SK-N-SH (cell line): ENCODE measurements around the gene IL17D. TPM values are rescaled to one million over a fixed set of nuclear protein-coding genes. Genes with fewer than 3 reads are reported as not detected.

Experiments used
- CTCF ChIA-PET: fragments of 300-600, 350-600 bp; formaldehyde crosslinking; extraction: SDS; loops from one replicate; lab custom pipeline; 2021; lab: Yijun Ruan, JAX
- POLR2A ChIA-PET: fragments of 350-600 bp; sonication (Branson Sonifier 250); formaldehyde crosslinking; extraction: SDS; loops from one replicate; lab custom pipeline; 2020; ENCODE audit warnings: antibody characterized with exemption, inconsistent platforms; lab: Yijun Ruan, JAX
- DNase-seq: peaks from one replicate; pipeline ENCODE4 v3.0.0; 2012
- H2AFZ ChIP-seq: fragments of 200-600 bp; sonication (generic); 2 replicates; pipeline ENCODE4 v1.8.1; 2016; ENCODE audit warnings: antibody characterized with exemption, mild to moderate bottlenecking, low read depth
- H3F3A ChIP-seq: fragments of 200-600 bp; sonication (generic); replicated peaks from 2 replicates; pipeline ENCODE3; 2016; ENCODE audit warnings: antibody characterized with exemption, mild to moderate bottlenecking; ENCODE audit not compliant: insufficient read depth
- H3K27ac ChIP-seq, 2 experiments: fragments of 200-500 bp in 1 of 2; fragments of 200-600 bp in 1 of 2; sonication (Bioruptor generic) in 1 of 2; sonication (generic), shearing (Covaris generic) in 1 of 2; 2 replicates each; pipeline versions ENCODE4 v1.5.1 to v1.6.1; 2014 to 2016; ENCODE audit warnings: low read depth in 2 of 2, inconsistent platforms in 1 of 2, low read length in 1 of 2, mild to moderate bottlenecking in 1 of 2, mixed read lengths in 1 of 2
- H3K27me3 ChIP-seq: fragments of 200-600 bp; sonication (generic), shearing (Covaris generic); 2 replicates; pipeline ENCODE4 v1.6.1; 2016; ENCODE audit warnings: mixed run types; ENCODE audit not compliant: insufficient read depth
- H3K36me3 ChIP-seq, 2 experiments: fragments of 200-500 bp in 1 of 2; fragments of 200-600 bp in 1 of 2; sonication (Bioruptor generic) in 1 of 2; sonication (generic) in 1 of 2; replicated peaks in 1 of 2; 2 replicates each; pipeline versions ENCODE3 to v1.5.1; 2014 to 2016; ENCODE audit warnings: low read length in 1 of 2, mild to moderate bottlenecking in 1 of 2; ENCODE audit not compliant: insufficient read depth in 2 of 2, control insufficient read depth in 1 of 2
- H3K4me1 ChIP-seq, 2 experiments: fragments of 200-500 bp in 1 of 2; fragments of 200-600 bp in 1 of 2; sonication (Bioruptor generic) in 1 of 2; sonication (generic), shearing (Covaris generic) in 1 of 2; 2 replicates each; pipeline versions ENCODE4 v1.5.1 to v1.6.1; 2014 to 2016; ENCODE audit warnings: low read depth in 1 of 2, low read length in 1 of 2, mixed run types in 1 of 2; ENCODE audit not compliant: insufficient read depth in 2 of 2, control insufficient read depth in 1 of 2
- H3K4me2 ChIP-seq: fragments of 200-600 bp; sonication (generic), shearing (Covaris generic); 2 replicates; pipeline ENCODE4 v1.6.1; 2017; ENCODE audit warnings: mixed run types
- H3K4me3 ChIP-seq, 2 experiments: fragments of 200-500 bp in 1 of 2; fragments of 200-600 bp in 1 of 2; sonication (Bioruptor generic) in 1 of 2; sonication (generic), shearing (Covaris generic) in 1 of 2; 2 replicates each; pipeline versions ENCODE4 v1.5.1 to v1.8.1; 2014 to 2016; ENCODE audit warnings: low read depth in 2 of 2, inconsistent platforms in 1 of 2, low read length in 1 of 2, mild to moderate bottlenecking in 1 of 2, mixed read lengths in 1 of 2, moderate library complexity in 1 of 2
- H3K79me2 ChIP-seq: fragments of 200-600 bp; sonication (generic); 2 replicates; pipeline ENCODE4 v1.8.1; 2017; ENCODE audit warnings: mild to moderate bottlenecking; ENCODE audit not compliant: insufficient read depth
- H3K9ac ChIP-seq: fragments of 200-600 bp; sonication (generic); 2 replicates; pipeline ENCODE4 v1.6.1; 2017; ENCODE audit warnings: mixed run types
- H3K9me2 ChIP-seq: fragments of 200-600 bp; sonication (generic); 2 replicates; pipeline ENCODE4 v1.6.1; 2017; ENCODE audit warnings: mixed run types
- H3K9me3 ChIP-seq: fragments of 200-600 bp; sonication (generic); 2 replicates; pipeline ENCODE4 v1.6.1; 2017; ENCODE audit warnings: mixed run types, mild to moderate bottlenecking, moderate library complexity
- H4K20me1 ChIP-seq: fragments of 200-600 bp; sonication (generic); 2 replicates; pipeline ENCODE4 v1.6.1; 2017; ENCODE audit warnings: mild to moderate bottlenecking, mixed run types; ENCODE audit not compliant: insufficient read depth
- CHD2 ChIP-seq: fragments of 150-350 bp; IDR thresholded peaks from 2 replicates; pipeline ENCODE4 v1.6.1; 2018; ENCODE audit warnings: low read length; ENCODE audit not compliant: partially characterized antibody
- EP300 ChIP-seq, 2 experiments: IDR thresholded peaks; 2 replicates each; pipeline versions ENCODE4 v1.4.0 to v1.6.1; 2012; ENCODE audit warnings: borderline replicate concordance in 1 of 2, low read depth in 1 of 2, low read length in 1 of 2
- FOXJ3 ChIP-seq: sonication (generic); formaldehyde crosslinking; IDR thresholded peaks from 2 replicates; pipeline ENCODE4 v1.5.1; 2020; ENCODE audit warnings: mild to moderate bottlenecking, missing genetic modification reagents
- MXI1 ChIP-seq: IDR thresholded peaks from 2 replicates; pipeline ENCODE4 v1.6.1; 2012; ENCODE audit warnings: mild to moderate bottlenecking, low read depth, low read length, improper control_type of control experiment
- NRF1 ChIP-seq: IDR thresholded peaks from 2 replicates; pipeline ENCODE4 v1.6.1; 2012; ENCODE audit warnings: low read depth, mild to moderate bottlenecking, low read length
- RAD21 ChIP-seq: IDR thresholded peaks from 2 replicates; pipeline ENCODE4 v1.6.1; 2012; ENCODE audit warnings: mild to moderate bottlenecking, low read length
- RFX5 ChIP-seq: IDR thresholded peaks from 2 replicates; pipeline ENCODE4 v1.6.1; 2012; ENCODE audit warnings: mild to moderate bottlenecking, improper control_type of control experiment, low read length
- SIN3A ChIP-seq: IDR thresholded peaks from 2 replicates; pipeline ENCODE4 v1.6.1; 2012; ENCODE audit warnings: low read depth, mild to moderate bottlenecking, low read length, moderate library complexity, borderline replicate concordance
- SMC3 ChIP-seq: IDR thresholded peaks from 2 replicates; pipeline ENCODE4 v1.6.1; 2012; ENCODE audit warnings: low read depth, low read length, improper control_type of control experiment
- TAF1 ChIP-seq: IDR thresholded peaks from 2 replicates; pipeline ENCODE4 v1.6.1; 2012; ENCODE audit warnings: low read depth, mild to moderate bottlenecking, low read length, moderate library complexity, borderline replicate concordance
- TEAD4 ChIP-seq: IDR thresholded peaks from 2 replicates; pipeline ENCODE4 v1.4.0; 2012; ENCODE audit warnings: mild to moderate bottlenecking, borderline replicate concordance; ENCODE audit not compliant: insufficient read depth
- WGBS: methylation state at CpG from one replicate; pipeline ENCODE4 v1.1.6; 2017; ENCODE audit warnings: low lambda C conversion rate; 5-methylcytosine and 5-hydroxymethylcytosine counted together
- polyA plus RNA-seq, 3 experiments: library from polyadenylated mRNA; depleted of rRNA; stranded (reverse); fragments of >200 nt; gene quantifications; 2 replicates each; pipeline ENCODE4 v1.2.3, GENCODE V29; 2012
- TF ChIP-seq, protein P1 (sequence below): IDR thresholded peaks from 2 replicates; pipeline ENCODE4 v1.4.0; 2012; ENCODE audit warnings: low read depth, borderline replicate concordance
- TF ChIP-seq, protein P2 (sequence below): IDR thresholded peaks from 2 replicates; pipeline ENCODE4; 2012

Gene IL17D
- polyA plus RNA-seq, 1 of the 3 experiments (the other 2 are of a cell fraction) = 2.3 TPM

DNA sequence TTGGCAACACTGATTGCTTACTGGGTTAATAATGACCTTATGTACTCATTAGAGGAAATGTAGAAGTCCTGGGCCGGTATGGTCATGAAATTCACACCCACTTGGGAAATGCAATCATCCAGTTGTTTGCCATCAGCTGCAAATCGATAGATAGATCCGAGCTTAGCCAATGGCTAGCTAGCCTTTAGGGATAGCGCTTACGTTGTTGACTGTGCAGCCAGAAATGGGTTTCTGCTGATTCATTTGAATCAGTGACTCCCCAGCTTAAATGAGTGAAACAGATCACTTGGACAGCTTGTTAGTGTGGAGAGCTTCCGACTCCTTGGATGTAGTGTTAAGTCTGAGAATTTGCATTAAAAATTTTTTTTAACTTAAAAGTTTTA lies 11.8 kb downstream of the IL17D start (continued):
- TF ChIP-seq, protein P1, sequence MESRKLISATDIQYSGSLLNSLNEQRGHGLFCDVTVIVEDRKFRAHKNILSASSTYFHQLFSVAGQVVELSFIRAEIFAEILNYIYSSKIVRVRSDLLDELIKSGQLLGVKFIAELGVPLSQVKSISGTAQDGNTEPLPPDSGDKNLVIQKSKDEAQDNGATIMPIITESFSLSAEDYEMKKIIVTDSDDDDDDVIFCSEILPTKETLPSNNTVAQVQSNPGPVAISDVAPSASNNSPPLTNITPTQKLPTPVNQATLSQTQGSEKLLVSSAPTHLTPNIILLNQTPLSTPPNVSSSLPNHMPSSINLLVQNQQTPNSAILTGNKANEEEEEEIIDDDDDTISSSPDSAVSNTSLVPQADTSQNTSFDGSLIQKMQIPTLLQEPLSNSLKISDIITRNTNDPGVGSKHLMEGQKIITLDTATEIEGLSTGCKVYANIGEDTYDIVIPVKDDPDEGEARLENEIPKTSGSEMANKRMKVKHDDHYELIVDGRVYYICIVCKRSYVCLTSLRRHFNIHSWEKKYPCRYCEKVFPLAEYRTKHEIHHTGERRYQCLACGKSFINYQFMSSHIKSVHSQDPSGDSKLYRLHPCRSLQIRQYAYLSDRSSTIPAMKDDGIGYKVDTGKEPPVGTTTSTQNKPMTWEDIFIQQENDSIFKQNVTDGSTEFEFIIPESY = no peak
- TF ChIP-seq EP300 (IDR thresholded peaks at IDR 0.05; ENCODE audit: borderline replicate concordance in 1 of 2, low read depth in 1 of 2, low read length in 1 of 2) (no peak), TEAD4 (no peak)
- TF ChIP-seq, protein P2, sequence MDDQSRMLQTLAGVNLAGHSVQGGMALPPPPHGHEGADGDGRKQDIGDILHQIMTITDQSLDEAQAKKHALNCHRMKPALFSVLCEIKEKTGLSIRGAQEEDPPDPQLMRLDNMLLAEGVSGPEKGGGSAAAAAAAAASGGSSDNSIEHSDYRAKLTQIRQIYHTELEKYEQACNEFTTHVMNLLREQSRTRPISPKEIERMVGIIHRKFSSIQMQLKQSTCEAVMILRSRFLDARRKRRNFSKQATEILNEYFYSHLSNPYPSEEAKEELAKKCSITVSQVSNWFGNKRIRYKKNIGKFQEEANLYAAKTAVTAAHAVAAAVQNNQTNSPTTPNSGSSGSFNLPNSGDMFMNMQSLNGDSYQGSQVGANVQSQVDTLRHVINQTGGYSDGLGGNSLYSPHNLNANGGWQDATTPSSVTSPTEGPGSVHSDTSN = no peak

- ChIA-PET POLR2A (no interaction called here), CTCF (interaction anchor here (7.3 kb wide), 1 partner anchor 111 kb away, joined by 76 read pairs; no protein-coding TSS in a partner anchor)
- H3K9ac ChIP-seq = no peak overlapping the region
- H3K36me3 ChIP-seq = no peaks in the 10 kb centered on the region
- TF ChIP-seq MXI1 = no peak
- TF ChIP-seq TAF1 = no peak
- H3K27me3 ChIP-seq = no peaks in the 10 kb centered on the region
- H4K20me1 ChIP-seq = no peaks in the 10 kb centered on the region
- no peak overlapping the region for H3K27ac ChIP-seq
- 89% methylated on average over 15 of the region's 15 CpGs for WGBS
- no peak overlapping the region for H2AFZ ChIP-seq
- no peaks in the 10 kb centered on the region for H3K9me3 ChIP-seq
- no peak overlapping the region for H3K4me3 ChIP-seq
- H3K79me2 ChIP-seq = no peaks in the 10 kb centered on the region
- H3K4me2 ChIP-seq = no peak overlapping the region
- no peaks in the 10 kb centered on the region for H3K9me2 ChIP-seq
- DNase-seq = no peak
- peaks cover 4 to 18% of the 10 kb centered on the region in 2 experiments; a peak in 3 of 4 replicates for H3K4me1 ChIP-seq
- H3F3A ChIP-seq = peaks cover 21% of the 10 kb centered on the region
Observed at GRCh38 chr13:20716951-20717350, 13.5 kb downstream of the IL17D start.

- Histone ChIP-seq H3K27me3 (no peaks in the 10 kb centered on the region), H3K9me2 (no peaks in the 10 kb centered on the region), H3K9me3 (no peaks in the 10 kb centered on the region), H3K4me2 (no peak overlapping the region), H4K20me1 (no peaks in the 10 kb centered on the region), H3K4me3 (no peak overlapping the region), H3F3A (peaks cover 19% of the 10 kb centered on the region), H3K36me3 (no peaks in the 10 kb centered on the region), H3K27ac (no peak overlapping the region), H3K4me1 (peaks cover 4 to 16% of the 10 kb centered on the region in 2 experiments; a peak in 3 of 4 replicates), H3K9ac (no peak overlapping the region), H2AFZ (no peak overlapping the region), H3K79me2 (no peaks in the 10 kb centered on the region)
- TF ChIP-seq RFX5 (no peak), FOXJ3 (CRISPR knock-in tag) (no peak), SIN3A (no peak), SMC3 (no peak), NRF1 (no peak), RAD21 (no peak), CHD2 (no peak)
- TF ChIP-seq, protein P1 = no peak
- TF ChIP-seq, protein P2 = no peak
- no peak for DNase-seq
- WGBS = 94% methylated on average over 38 of the region's 44 CpGs
- ChIA-PET CTCF (interaction anchor here (0.6 to 7.3 kb wide), 2 partner anchors 110 to 474 kb away, joined by 4 to 76 read pairs; no protein-coding TSS in a partner anchor), POLR2A (no interaction called here)
Observed at GRCh38 chr13:20717581-20718542, 14.4 kb downstream of the IL17D start.
